AG09319 (cell line): Measurements from ENCODE around the gene KRTAP2-1.

Source experiments
- DNase-seq: peaks from one replicate; pipeline ENCODE4 v3.0.0-alpha.2; 2010; ENCODE audit warnings: low read depth; ENCODE audit errors: extremely low read depth
- TF ChIP-seq, protein P1 (sequence below): IDR thresholded peaks from 2 replicates; pipeline ENCODE4 v1.5.1; 2011; ENCODE audit warnings: low read depth, mild to moderate bottlenecking, inconsistent platforms, low read length, moderate library complexity

Gene KRTAP2-1

GRCh38 chr17:41024697-41025096 is 22.4 kb downstream of the KRTAP2-1 start:
- TF ChIP-seq, protein P1, sequence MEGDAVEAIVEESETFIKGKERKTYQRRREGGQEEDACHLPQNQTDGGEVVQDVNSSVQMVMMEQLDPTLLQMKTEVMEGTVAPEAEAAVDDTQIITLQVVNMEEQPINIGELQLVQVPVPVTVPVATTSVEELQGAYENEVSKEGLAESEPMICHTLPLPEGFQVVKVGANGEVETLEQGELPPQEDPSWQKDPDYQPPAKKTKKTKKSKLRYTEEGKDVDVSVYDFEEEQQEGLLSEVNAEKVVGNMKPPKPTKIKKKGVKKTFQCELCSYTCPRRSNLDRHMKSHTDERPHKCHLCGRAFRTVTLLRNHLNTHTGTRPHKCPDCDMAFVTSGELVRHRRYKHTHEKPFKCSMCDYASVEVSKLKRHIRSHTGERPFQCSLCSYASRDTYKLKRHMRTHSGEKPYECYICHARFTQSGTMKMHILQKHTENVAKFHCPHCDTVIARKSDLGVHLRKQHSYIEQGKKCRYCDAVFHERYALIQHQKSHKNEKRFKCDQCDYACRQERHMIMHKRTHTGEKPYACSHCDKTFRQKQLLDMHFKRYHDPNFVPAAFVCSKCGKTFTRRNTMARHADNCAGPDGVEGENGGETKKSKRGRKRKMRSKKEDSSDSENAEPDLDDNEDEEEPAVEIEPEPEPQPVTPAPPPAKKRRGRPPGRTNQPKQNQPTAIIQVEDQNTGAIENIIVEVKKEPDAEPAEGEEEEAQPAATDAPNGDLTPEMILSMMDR = no peak
- DNase-seq = no peak

- DNase-seq = no peak
- TF ChIP-seq, protein P1 = no peak
Observed at GRCh38 chr17:41020336-41020735, 26.8 kb downstream of the KRTAP2-1 start.

DNA sequence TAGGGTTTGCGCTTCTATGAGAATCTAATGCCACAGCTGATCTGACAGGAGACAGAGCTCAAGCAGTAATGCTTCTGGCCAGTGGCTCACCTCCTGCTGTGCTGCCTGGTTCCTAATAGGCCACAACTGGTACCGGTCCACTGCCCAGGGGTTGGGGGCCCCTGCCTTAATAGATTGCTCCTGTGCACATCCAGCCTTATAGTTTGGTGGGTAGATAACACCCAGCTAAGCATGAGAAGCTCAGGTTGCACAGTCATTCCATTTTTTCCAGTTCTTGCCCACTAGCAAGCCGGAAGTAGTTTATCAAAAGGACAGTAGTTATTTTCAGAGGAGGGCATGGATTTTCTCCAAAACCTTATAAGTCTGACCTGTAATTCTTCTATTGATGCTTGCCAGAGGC is 27.7 kb downstream of the KRTAP2-1 start:
- DNase-seq = no peak
- TF ChIP-seq, protein P1 = no peak

- no peak for DNase-seq
- TF ChIP-seq, protein P1 = no peak
Observed at GRCh38 chr17:41018541-41018940, 28.6 kb downstream of the KRTAP2-1 start.

GRCh38 chr17:41016578-41017215 is 30.4 kb downstream of the KRTAP2-1 start:
- DNase-seq = no peak
- TF ChIP-seq, protein P1 = no peak

- TF ChIP-seq, protein P1 = no peak
Observed at GRCh38 chr17:41015454-41015853, 31.7 kb downstream of the KRTAP2-1 start.

GRCh38 chr17:41013606-41014005 is 33.5 kb downstream of the KRTAP2-1 start:
- TF ChIP-seq, protein P1 = no peak
- peak; percentile 71 for DNase-seq

More at GRCh38 chr17:41015454-41015853, 31.7 kb downstream of the KRTAP2-1 start:
- no peak for DNase-seq
